ENCODE data around the gene MEGF8. TPM values are rescaled to one million over a fixed set of nuclear protein-coding genes. Genes with fewer than 3 reads are reported as not detected.

MEGF8 gene
- total RNA-seq, 1 donor from 2014 or later = 69.3 TPM

- H3K27me3 Mint-ChIP-seq (ENCODE audit: unreplicated experiment) = peaks cover 14% of the 10 kb centered on the region
- peaks cover 7% of the 10 kb centered on the region for H3K36me3 Mint-ChIP-seq (ENCODE audit: low read depth, unreplicated experiment)
- H3K9me3 Mint-ChIP-seq (ENCODE audit: unreplicated experiment) = no peaks in the 10 kb centered on the region
- no peak for TF ChIP-seq CTCF (IDR thresholded peaks at IDR 0.05; ENCODE audit: unreplicated experiment)
- H3K27ac Mint-ChIP-seq (ENCODE audit: unreplicated experiment) = no peak overlapping the region
- H3K4me1 Mint-ChIP-seq (ENCODE audit: unreplicated experiment) = peaks cover 19% of the 10 kb centered on the region
- H3K4me3 Mint-ChIP-seq (ENCODE audit: unreplicated experiment) = peak overlapping the region; percentile 89
- no peak for DNase-seq (ENCODE audit: low spot score)
Observed at GRCh38 chr19:42303101-42303464, 22.4 kb upstream of the MEGF8 start.

- no peaks in the 10 kb centered on the region for H3K9me3 Mint-ChIP-seq (ENCODE audit: unreplicated experiment)
- no peak for TF ChIP-seq CTCF (IDR thresholded peaks at IDR 0.05; ENCODE audit: unreplicated experiment)
- peak overlapping the region; percentile 24 for H3K4me3 Mint-ChIP-seq (ENCODE audit: unreplicated experiment)
- peaks cover 19% of the 10 kb centered on the region for H3K4me1 Mint-ChIP-seq (ENCODE audit: unreplicated experiment)
- no peak overlapping the region for H3K27ac Mint-ChIP-seq (ENCODE audit: unreplicated experiment)
- peaks cover 15% of the 10 kb centered on the region for H3K27me3 Mint-ChIP-seq (ENCODE audit: unreplicated experiment)
- H3K36me3 Mint-ChIP-seq (ENCODE audit: low read depth, unreplicated experiment) = peaks cover 7% of the 10 kb centered on the region
- DNase-seq (ENCODE audit: low spot score) = no peak
Observed at GRCh38 chr19:42303876-42304275, 21.6 kb upstream of the MEGF8 start.

- peaks cover 4% of the 10 kb centered on the region for H3K36me3 Mint-ChIP-seq (ENCODE audit: low read depth, unreplicated experiment)
- DNase-seq (ENCODE audit: low spot score) = no peak
- no peaks in the 10 kb centered on the region for H3K9me3 Mint-ChIP-seq (ENCODE audit: unreplicated experiment)
- TF ChIP-seq CTCF (IDR thresholded peaks at IDR 0.05; ENCODE audit: unreplicated experiment) = no peak
- no peak overlapping the region for H3K27ac Mint-ChIP-seq (ENCODE audit: unreplicated experiment)
- H3K4me1 Mint-ChIP-seq (ENCODE audit: unreplicated experiment) = peaks cover 12% of the 10 kb centered on the region
- peaks cover 18% of the 10 kb centered on the region for H3K27me3 Mint-ChIP-seq (ENCODE audit: unreplicated experiment)
- H3K4me3 Mint-ChIP-seq (ENCODE audit: unreplicated experiment) = no peak overlapping the region
Observed at GRCh38 chr19:42306646-42307045, 18.8 kb upstream of the MEGF8 start.

- no peak for DNase-seq (ENCODE audit: low spot score)
- Mint-ChIP-seq H3K36me3 (ENCODE audit: low read depth, unreplicated experiment) (peaks cover 4% of the 10 kb centered on the region), H3K9me3 (ENCODE audit: unreplicated experiment) (no peaks in the 10 kb centered on the region), H3K4me1 (ENCODE audit: unreplicated experiment) (peaks cover 7% of the 10 kb centered on the region), H3K27me3 (ENCODE audit: unreplicated experiment) (peaks cover 18% of the 10 kb centered on the region), H3K4me3 (ENCODE audit: unreplicated experiment) (no peak overlapping the region), H3K27ac (ENCODE audit: unreplicated experiment) (no peak overlapping the region)
- no peak for TF ChIP-seq CTCF (IDR thresholded peaks at IDR 0.05; ENCODE audit: unreplicated experiment)
Observed at GRCh38 chr19:42309686-42310085, 15.7 kb upstream of the MEGF8 start.

- Mint-ChIP-seq H3K36me3 (ENCODE audit: low read depth, unreplicated experiment) (peaks cover 4% of the 10 kb centered on the region), H3K9me3 (ENCODE audit: unreplicated experiment) (no peaks in the 10 kb centered on the region), H3K27me3 (ENCODE audit: unreplicated experiment) (peaks cover 16% of the 10 kb centered on the region), H3K4me1 (ENCODE audit: unreplicated experiment) (peaks cover 7% of the 10 kb centered on the region), H3K27ac (ENCODE audit: unreplicated experiment) (no peak overlapping the region), H3K4me3 (ENCODE audit: unreplicated experiment) (peak overlapping the region; percentile 65)
- peak; percentile 15 for TF ChIP-seq CTCF (IDR thresholded peaks at IDR 0.05; ENCODE audit: unreplicated experiment)
- DNase-seq (ENCODE audit: low spot score) = no peak
Observed at GRCh38 chr19:42311657-42312056, 13.8 kb upstream of the MEGF8 start.

Data from endothelial cell (in vitro differentiated cells).